Heart left ventricle (tissue), 13 donors: ENCODE data around the gene NOP9.

ENCODE experiments used
- CTCF ChIP-seq, 12 donors: fragments of 200-600 bp; sonication (generic) in 4 of 12; IDR thresholded peaks; one replicate each; pipeline versions ENCODE4 v1.5.0 to v1.8.0; 2018 to 2022; ENCODE audit warnings: antibody characterized with exemption in 12 of 12, mild to moderate bottlenecking in 5 of 12
- POLR2A ChIP-seq, 2 donors: fragments of 450-650 bp; IDR thresholded peaks; one replicate each; pipeline ENCODE4 v1.6.1; 2017; ENCODE audit warnings: antibody characterized with exemption in 2 of 2, mild to moderate bottlenecking in 2 of 2, moderate library complexity in 2 of 2
- donor health status: ischemic (EF 13 %, LVEDD 7.1; RV severe dilation, severe dysfunction).
- donor health status: DM: no; HTN: yes; CAD: no.
- donor health status: DM: no; HTN: no; CAD: no.
- donor health status: ischemic (EF 25% LVEDD 6.9; RV normal size, moderate dysfunction).
- donor health status: ischemic (EF 25% LVEDD 5.7; RV mildly dilated, moderate dysfunction).
- donor health status: ischemic (EF 35%, LVEDD 5.7; RV mildly dilated, moderate dysfunction).
- donor health status: nonischemic (EF 11% LVEDD 7.7; RV severe dilation, severe dysfunction).
- donor health status: DM: yes; HTN: yes; CAD: no.
- donor health status: PGD.
- donor health status: ischemic (EF 29% LVEDD 5.4; RV normal size, mild dysfunction).
- donor health status: nonischemic (EF 23%, LVEDD 6.1; RV moderate dilation, normal function).

GRCh38 chr14:24282736-24283135 is 16.9 kb upstream of the NOP9 start:
- TF ChIP-seq POLR2A (IDR thresholded peaks at IDR 0.05) (no peak), CTCF (IDR thresholded peaks at IDR 0.05) (no peak)
